Measurements from ENCODE around the gene RIN3. TPM values are rescaled to one million over a fixed set of nuclear protein-coding genes. Genes with fewer than 3 reads are reported as not detected.

RIN3 gene
- total and polyA plus RNA-seq, 3 donors from 2014 or later = 25.9 to 56.2 (median 49.8) TPM

DNA sequence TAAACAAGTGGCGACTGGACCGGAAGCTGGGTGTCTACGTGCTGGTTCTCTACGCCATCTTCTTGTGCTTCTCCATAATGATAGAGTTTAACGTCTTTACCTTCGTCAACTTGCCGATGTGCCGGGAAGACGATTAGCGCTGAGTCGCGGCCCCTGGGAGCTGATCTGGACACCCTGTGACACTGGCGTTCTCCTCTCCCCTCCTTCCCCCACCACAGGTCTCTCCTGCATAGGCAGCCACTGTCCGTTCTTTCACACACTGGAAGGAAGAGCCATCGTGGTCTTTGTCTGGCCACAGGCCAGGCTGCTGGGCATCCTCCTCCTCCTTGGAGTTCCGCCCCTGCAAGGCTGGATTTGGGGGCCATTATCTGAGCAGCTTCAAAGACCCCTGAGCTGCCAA lies 20.1 kb upstream of the RIN3 start:
- Histone ChIP-seq H3K27ac (no peak overlapping the region), H3K9me3 (no peaks in the 10 kb centered on the region), H3K36me3 (ENCODE audit: low read depth, missing control alignments) (no peaks in the 10 kb centered on the region), H3K4me3 (no peak overlapping the region), H3K27me3 (no peaks in the 10 kb centered on the region), H3K4me1 (no peaks in the 10 kb centered on the region)
- TF ChIP-seq, protein P1, sequence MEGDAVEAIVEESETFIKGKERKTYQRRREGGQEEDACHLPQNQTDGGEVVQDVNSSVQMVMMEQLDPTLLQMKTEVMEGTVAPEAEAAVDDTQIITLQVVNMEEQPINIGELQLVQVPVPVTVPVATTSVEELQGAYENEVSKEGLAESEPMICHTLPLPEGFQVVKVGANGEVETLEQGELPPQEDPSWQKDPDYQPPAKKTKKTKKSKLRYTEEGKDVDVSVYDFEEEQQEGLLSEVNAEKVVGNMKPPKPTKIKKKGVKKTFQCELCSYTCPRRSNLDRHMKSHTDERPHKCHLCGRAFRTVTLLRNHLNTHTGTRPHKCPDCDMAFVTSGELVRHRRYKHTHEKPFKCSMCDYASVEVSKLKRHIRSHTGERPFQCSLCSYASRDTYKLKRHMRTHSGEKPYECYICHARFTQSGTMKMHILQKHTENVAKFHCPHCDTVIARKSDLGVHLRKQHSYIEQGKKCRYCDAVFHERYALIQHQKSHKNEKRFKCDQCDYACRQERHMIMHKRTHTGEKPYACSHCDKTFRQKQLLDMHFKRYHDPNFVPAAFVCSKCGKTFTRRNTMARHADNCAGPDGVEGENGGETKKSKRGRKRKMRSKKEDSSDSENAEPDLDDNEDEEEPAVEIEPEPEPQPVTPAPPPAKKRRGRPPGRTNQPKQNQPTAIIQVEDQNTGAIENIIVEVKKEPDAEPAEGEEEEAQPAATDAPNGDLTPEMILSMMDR (IDR thresholded peaks at IDR 0.05) = no peak
- no peak for TF ChIP-seq POLR2A (IDR thresholded peaks at IDR 0.05)
- intact Hi-C loops (cut with DNase I; ENCODE audit: low total_unique reads) = no loop called here
- WGBS, 2 donors = 88 to 92% methylated on average over 11 to 16 of the region's 16 CpGs
- DNase-seq = peak; percentile 6

DNA sequence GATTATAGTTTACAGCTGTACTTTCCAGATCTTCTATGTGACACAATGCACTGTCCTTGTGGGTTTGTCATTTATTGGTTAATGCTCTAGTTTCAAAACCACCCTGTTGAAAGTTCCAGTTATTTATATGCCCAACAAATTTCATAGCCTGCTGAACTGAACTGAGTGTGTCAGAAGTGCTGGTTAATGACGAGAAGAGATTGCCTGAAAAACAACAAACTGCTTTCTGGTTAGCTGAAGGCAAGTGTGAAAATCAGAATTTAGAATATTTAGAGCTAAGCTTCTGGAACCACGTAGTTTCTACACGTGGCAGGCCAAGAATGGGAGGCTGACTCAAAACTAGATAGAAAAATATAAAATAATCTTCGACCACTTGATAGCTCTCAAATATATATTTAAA lies 19.1 kb upstream of the RIN3 start:
- no peak overlapping the region for H3K4me3 ChIP-seq
- no peaks in the 10 kb centered on the region for H3K27me3 ChIP-seq
- no peak overlapping the region for H3K27ac ChIP-seq
- 83 to 87% methylated on average over 4 of the region's 4 CpGs for WGBS, 2 donors
- H3K36me3 ChIP-seq (ENCODE audit: low read depth, missing control alignments) = no peaks in the 10 kb centered on the region
- no peaks in the 10 kb centered on the region for H3K4me1 ChIP-seq
- H3K9me3 ChIP-seq = no peaks in the 10 kb centered on the region
- TF ChIP-seq, protein P1 (IDR thresholded peaks at IDR 0.05) = no peak
- no peak for TF ChIP-seq POLR2A (IDR thresholded peaks at IDR 0.05)
- intact Hi-C loops (cut with DNase I; ENCODE audit: low total_unique reads) = no loop called here
- no peak for DNase-seq

DNA sequence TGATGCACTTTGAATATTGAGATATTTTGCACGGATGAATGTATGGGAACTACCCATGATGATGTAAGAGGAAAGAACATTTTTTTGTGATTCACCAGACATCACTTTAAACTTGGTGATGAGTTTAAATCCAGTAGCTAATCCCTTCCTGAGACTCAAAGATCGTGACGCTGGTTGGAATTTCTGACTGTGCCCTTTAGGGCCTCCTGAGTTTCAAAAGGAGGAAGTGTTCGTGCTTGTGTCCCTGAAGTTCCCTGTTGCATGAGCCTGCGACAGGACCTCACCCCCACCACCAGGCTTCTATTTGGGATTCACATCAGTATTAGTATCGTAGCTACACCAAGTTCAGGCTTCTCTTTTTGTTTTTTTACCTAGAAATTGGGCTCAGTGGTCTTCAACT lies 18.6 kb upstream of the RIN3 start:
- Histone ChIP-seq H3K27me3 (no peaks in the 10 kb centered on the region), H3K27ac (no peak overlapping the region), H3K9me3 (no peaks in the 10 kb centered on the region), H3K4me3 (no peak overlapping the region), H3K4me1 (no peaks in the 10 kb centered on the region), H3K36me3 (ENCODE audit: low read depth, missing control alignments) (no peaks in the 10 kb centered on the region)
- intact Hi-C loops (cut with DNase I; ENCODE audit: low total_unique reads) = no loop called here
- peak; percentile 33 for DNase-seq
- WGBS, 2 donors = 80 to 83% methylated on average over 6 of the region's 6 CpGs
- TF ChIP-seq POLR2A (IDR thresholded peaks at IDR 0.05) = no peak
- TF ChIP-seq, protein P1 (IDR thresholded peaks at IDR 0.05) = no peak

DNA sequence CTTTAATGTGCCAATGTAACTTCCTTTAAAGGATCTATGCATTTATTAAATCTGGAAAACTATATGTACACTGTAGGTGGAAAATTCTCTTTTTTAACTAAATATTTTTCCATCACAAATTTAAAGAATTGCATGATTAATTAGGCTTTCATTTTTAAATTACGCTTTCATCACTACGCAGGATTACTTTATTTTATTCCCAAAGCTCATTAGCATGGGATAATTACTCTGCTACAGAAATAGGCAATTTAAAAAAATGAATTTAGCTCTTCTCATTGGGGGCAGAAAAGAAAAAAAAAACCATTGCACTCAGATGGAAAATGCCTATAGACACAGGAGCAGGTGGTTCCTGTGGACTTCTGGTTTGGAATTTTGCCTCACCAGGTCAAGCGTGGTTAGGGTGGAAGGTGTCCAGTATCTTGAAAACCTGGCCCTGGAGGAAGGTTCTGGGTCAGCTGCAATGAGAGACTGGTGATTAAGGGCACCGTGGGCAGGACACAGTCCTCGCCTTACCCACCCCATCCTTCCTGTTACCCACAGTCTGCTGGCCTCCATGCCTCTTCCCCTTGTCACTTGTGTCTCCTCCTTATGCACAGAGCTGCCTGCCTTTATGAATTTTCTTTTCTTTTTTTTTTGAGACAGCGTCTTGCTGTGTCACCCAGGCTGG lies 17.3 kb upstream of the RIN3 start:
- 84 to 94% methylated on average over 6 of the region's 6 CpGs for WGBS, 2 donors
- no peak for TF ChIP-seq POLR2A (IDR thresholded peaks at IDR 0.05)
- TF ChIP-seq, protein P1 (IDR thresholded peaks at IDR 0.05) = no peak
- intact Hi-C loops (cut with DNase I; ENCODE audit: low total_unique reads) = no loop called here
- no peaks in the 10 kb centered on the region for H3K36me3 ChIP-seq (ENCODE audit: low read depth, missing control alignments)
- no peak for DNase-seq
- H3K27me3 ChIP-seq = no peaks in the 10 kb centered on the region
- no peak overlapping the region for H3K4me3 ChIP-seq
- no peaks in the 10 kb centered on the region for H3K9me3 ChIP-seq
- H3K4me1 ChIP-seq = no peaks in the 10 kb centered on the region
- H3K27ac ChIP-seq = no peak overlapping the region

DNA sequence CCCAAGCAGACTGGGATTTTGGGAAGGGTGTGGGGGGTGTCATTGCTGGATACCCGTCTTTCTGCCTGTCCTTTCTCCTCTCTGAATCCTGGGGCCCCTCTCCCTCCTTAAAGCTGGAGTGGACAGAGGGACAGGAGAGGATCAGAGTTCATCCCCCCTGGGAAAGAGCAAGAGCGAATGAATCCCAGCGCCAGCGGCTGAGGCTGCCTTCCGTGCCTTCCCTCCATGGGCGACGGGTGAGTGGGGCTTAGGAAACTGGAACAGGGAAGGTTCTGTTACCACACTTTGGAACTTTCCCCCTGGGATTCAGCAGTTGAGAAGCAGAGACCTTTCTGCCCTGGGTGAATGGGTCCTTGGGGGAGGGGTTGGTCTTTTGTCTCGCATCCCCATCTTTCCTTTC lies 16.2 kb upstream of the RIN3 start:
- no peaks in the 10 kb centered on the region for H3K27me3 ChIP-seq
- H3K36me3 ChIP-seq (ENCODE audit: low read depth, missing control alignments) = no peaks in the 10 kb centered on the region
- H3K9me3 ChIP-seq = no peaks in the 10 kb centered on the region
- intact Hi-C loops (cut with DNase I; ENCODE audit: low total_unique reads) = no loop called here
- TF ChIP-seq POLR2A (IDR thresholded peaks at IDR 0.05) = no peak
- TF ChIP-seq, protein P1 (IDR thresholded peaks at IDR 0.05) = no peak
- no peak for DNase-seq
- peaks cover 5% of the 10 kb centered on the region for H3K4me1 ChIP-seq
- no peak overlapping the region for H3K4me3 ChIP-seq
- WGBS, 2 donors = 94 to 98% methylated on average over 8 of the region's 8 CpGs
- H3K27ac ChIP-seq = no peak overlapping the region

Data from testis (tissue), 3 donors.